Right hindlimb (tissue), 1 donor: ENCODE data around the gene ING4.
"Not testable (repeated sequence)": the region's sequence is repeated elsewhere in the genome, so short reads cannot be mapped to it uniquely, and the experiment has no call there.

Source experiments
- DNase-seq: peaks from one replicate; pipeline ENCODE4 v3.0.0-alpha.2; 2018

The ING4 gene

GRCh38 chr12:6662906-6663742, at the start of gene ING4:
Gene ING4, minus strand, starts transcription at chr12:6663119. Its CDS starts 18 bp downstream, at chr12:6663101.
- peak; percentile 99 for DNase-seq

GRCh38 chr12:6708960-6709394, 46.1 kb upstream of the ING4 start:
- no peak for DNase-seq

GRCh38 chr12:6708351-6708750, 45.4 kb upstream of the ING4 start:
- not testable (repeated sequence) for DNase-seq

GRCh38 chr12:6703631-6704030, 40.7 kb upstream of the ING4 start:
- no peak for DNase-seq

GRCh38 chr12:6701078-6701768, 38.3 kb upstream of the ING4 start:
- DNase-seq: no peak

GRCh38 chr12:6700646-6701051, 37.7 kb upstream of the ING4 start, which contains the start of gene PIANP:
Gene PIANP, minus strand, starts transcription at chr12:6700815. Its CDS starts 2,754 bp downstream, at chr12:6698061.
- peak; percentile 79 for DNase-seq

- peak; percentile 51 for DNase-seq
Measured at GRCh38 chr12:6699989-6700645, 37.2 kb upstream of the ING4 start.

GRCh38 chr12:6699259-6699988, 36.5 kb upstream of the ING4 start:
- DNase-seq: no peak

- no peak for DNase-seq
Measured at GRCh38 chr12:6698352-6699046, 35.6 kb upstream of the ING4 start.

- no peak for DNase-seq
Measured at GRCh38 chr12:6697584-6698351, 34.8 kb upstream of the ING4 start.

GRCh38 chr12:6696690-6697583, 34.0 kb upstream of the ING4 start:
- no peak for DNase-seq

- no peak for DNase-seq
Measured at GRCh38 chr12:6695313-6696045, 32.6 kb upstream of the ING4 start.

GRCh38 chr12:6694701-6695100, 31.8 kb upstream of the ING4 start:
- DNase-seq: no peak

GRCh38 chr12:6693832-6694355, 31.0 kb upstream of the ING4 start:
- no peak for DNase-seq

- no peak for DNase-seq
Measured at GRCh38 chr12:6692888-6693287, 30.0 kb upstream of the ING4 start.

- DNase-seq: no peak
Measured at GRCh38 chr12:6691473-6691872, 28.6 kb upstream of the ING4 start.

GRCh38 chr12:6688999-6689882, 26.3 kb upstream of the ING4 start, which contains the start of gene ZNF384:
Gene ZNF384, minus strand, starts transcription at chr12:6689375. Its CDS starts 9,855 bp downstream, at chr12:6679520.
- DNase-seq: peak; percentile 99

- DNase-seq: no peak
Measured at GRCh38 chr12:6688543-6688998, 25.7 kb upstream of the ING4 start.
